Body of pancreas (tissue), 4 donors: ENCODE measurements around the gene AIP.

Experiments used
- CTCF ChIP-seq, 7 experiments: fragments of 450-650 bp in 4 of 7; fragments of 200-600 bp in 3 of 7; sonication (generic) in 3 of 7; IDR thresholded peaks; one replicate each; pipeline ENCODE4 v1.5.1; 2016 to 2019; ENCODE audit warnings: antibody characterized with exemption in 7 of 7
- POLR2A ChIP-seq, 3 donors: fragments of 450-650 bp; IDR thresholded peaks; one replicate each; pipeline ENCODE4 v1.6.1; 2016; ENCODE audit warnings: antibody characterized with exemption in 3 of 3, mild to moderate bottlenecking in 2 of 3

GRCh38 chr11:67466367-67466766 lies 16.5 kb upstream of the AIP start:
- TF ChIP-seq POLR2A (IDR thresholded peaks at IDR 0.05) (no peak), CTCF (IDR thresholded peaks at IDR 0.05) (no peak)
